GM18508 (cell line): Measurements from ENCODE around the gene GABPB2.

Source experiments
- ATAC-seq: cut with Tn5 transposase; IDR thresholded peaks from one replicate; pipeline ENCODE4 v1.9.1; 2021; ENCODE audit warnings: moderate number of reproducible peaks; ENCODE audit not compliant: insufficient read depth, unreplicated experiment

GABPB2 gene

GRCh38 chr1:151158326-151158725 is 87.8 kb downstream of the GABPB2 start:
- no peak for ATAC-seq

- no peak for ATAC-seq
Measured at GRCh38 chr1:151158751-151159251, 88.2 kb downstream of the GABPB2 start.

GRCh38 chr1:151159373-151159772 is 88.8 kb downstream of the GABPB2 start:
- no peak for ATAC-seq

- ATAC-seq = no peak
Measured at GRCh38 chr1:151164732-151165280, 94.2 kb downstream of the GABPB2 start.

- ATAC-seq = no peak
Measured at GRCh38 chr1:151165281-151165737, 94.7 kb downstream of the GABPB2 start.

GRCh38 chr1:151165738-151166504 is 95.4 kb downstream of the GABPB2 start, which contains the start of the genes LYSMD1 and SCNM1:
TSS of gene LYSMD1 (minus strand) at chr1:151165902. CDS start at chr1:151165258, 644 bp downstream.
TSS of gene SCNM1 (plus strand) at chr1:151166144. CDS start at chr1:151166153, 9 bp downstream.
- ATAC-seq = peak; percentile 52

GRCh38 chr1:151166505-151166956 is 96.0 kb downstream of the GABPB2 start:
- ATAC-seq = no peak

GRCh38 chr1:151167116-151167515 is 96.6 kb downstream of the GABPB2 start:
- no peak for ATAC-seq

GRCh38 chr1:151171190-151171589 is 100.6 kb downstream of the GABPB2 start:
- no peak for ATAC-seq
